Choroid plexus epithelial cell (primary cell): ENCODE measurements around the gene ABCB11.
"Not testable (repeated sequence)": the region's sequence is repeated elsewhere in the genome, so short reads cannot be mapped to it uniquely, and the experiment has no call there.

Experiments
- DNase-seq: peaks from one replicate; pipeline ENCODE4 v3.0.0-alpha.2; 2010; ENCODE audit warnings: low read depth
- H3K4me3 ChIP-seq: 2 replicates; pipeline ENCODE4 v1.5.1; 2011; ENCODE audit warnings: low read depth, mild to moderate bottlenecking, control low read depth, low read length, moderate library complexity
- CTCF ChIP-seq: conservative IDR thresholded peaks from 2 replicates; pipeline ENCODE4 v1.5.1; 2011; ENCODE audit warnings: low read depth, mild to moderate bottlenecking, control low read depth, inconsistent platforms, low read length, moderate library complexity

ABCB11 gene

GRCh38 chr2:168874368-168875054, 156.6 kb downstream of the ABCB11 start:
- no peak for DNase-seq
- no peak overlapping the region for H3K4me3 ChIP-seq
- no peak for TF ChIP-seq CTCF

GRCh38 chr2:168870824-168871223, 160.3 kb downstream of the ABCB11 start:
- not testable (repeated sequence) for H3K4me3 ChIP-seq, DNase-seq
